ENCODE results near the gene UBE2O. TPM values are rescaled to one million over a fixed set of nuclear protein-coding genes. Genes with fewer than 3 reads are reported as not detected.
A peak's percentile ranks its signal among the peaks of the same experiment; 100 is the strongest.

The UBE2O gene
- total RNA-seq, 4 donors from 2014 or later: 20.5 to 75.1 (median 31.6) TPM

DNA sequence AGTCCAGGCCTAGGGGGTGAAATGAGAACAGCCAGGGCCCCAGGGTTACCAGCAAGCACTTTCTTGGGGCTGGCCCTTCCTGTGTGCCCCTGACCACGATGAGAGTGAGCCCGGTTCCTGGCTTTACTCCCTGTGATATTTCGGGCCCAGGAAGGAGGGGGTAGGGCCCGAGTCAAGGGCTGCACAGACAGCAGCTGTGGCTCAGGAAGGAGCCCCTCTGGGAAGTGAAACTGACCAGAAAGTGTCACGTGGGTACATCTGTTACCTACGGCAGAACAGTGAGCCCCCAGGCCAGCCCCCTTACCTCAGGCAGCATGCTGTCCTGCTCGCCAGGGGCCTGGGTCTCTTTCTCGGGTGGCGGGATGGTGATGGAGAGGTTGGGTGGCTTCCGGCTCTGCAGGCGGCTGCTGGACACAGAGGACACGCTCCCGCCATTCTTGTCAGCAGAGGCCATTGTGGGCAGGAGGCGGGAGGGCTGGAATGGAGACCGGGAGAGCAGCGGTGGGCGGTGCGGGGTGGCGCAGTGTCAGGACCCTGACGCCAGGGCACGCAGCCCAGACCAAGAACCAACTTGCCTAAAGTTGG lies 28.2 kb upstream of the UBE2O start:
- H3K36me3 ChIP-seq: peaks cover 0 to 13% (median 0%) of the 10 kb centered on the region in 3 donors
- TF ChIP-seq POLR2A (IDR thresholded peaks at IDR 0.05): no peak
- TF ChIP-seq, protein P1, sequence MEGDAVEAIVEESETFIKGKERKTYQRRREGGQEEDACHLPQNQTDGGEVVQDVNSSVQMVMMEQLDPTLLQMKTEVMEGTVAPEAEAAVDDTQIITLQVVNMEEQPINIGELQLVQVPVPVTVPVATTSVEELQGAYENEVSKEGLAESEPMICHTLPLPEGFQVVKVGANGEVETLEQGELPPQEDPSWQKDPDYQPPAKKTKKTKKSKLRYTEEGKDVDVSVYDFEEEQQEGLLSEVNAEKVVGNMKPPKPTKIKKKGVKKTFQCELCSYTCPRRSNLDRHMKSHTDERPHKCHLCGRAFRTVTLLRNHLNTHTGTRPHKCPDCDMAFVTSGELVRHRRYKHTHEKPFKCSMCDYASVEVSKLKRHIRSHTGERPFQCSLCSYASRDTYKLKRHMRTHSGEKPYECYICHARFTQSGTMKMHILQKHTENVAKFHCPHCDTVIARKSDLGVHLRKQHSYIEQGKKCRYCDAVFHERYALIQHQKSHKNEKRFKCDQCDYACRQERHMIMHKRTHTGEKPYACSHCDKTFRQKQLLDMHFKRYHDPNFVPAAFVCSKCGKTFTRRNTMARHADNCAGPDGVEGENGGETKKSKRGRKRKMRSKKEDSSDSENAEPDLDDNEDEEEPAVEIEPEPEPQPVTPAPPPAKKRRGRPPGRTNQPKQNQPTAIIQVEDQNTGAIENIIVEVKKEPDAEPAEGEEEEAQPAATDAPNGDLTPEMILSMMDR (IDR thresholded peaks at IDR 0.05): no peak
- H3K4me3 ChIP-seq: peak overlapping the region in 2 of 4 donors; percentile 16 to 36
- H3K27ac ChIP-seq: peak overlapping the region; percentile 2 to 91 (median 45)
- H3K4me1 ChIP-seq: peaks cover 0 to 19% (median 2%) of the 10 kb centered on the region in 4 donors
- H3K27me3 ChIP-seq: no peaks in the 10 kb centered on the region
- H3K9me3 ChIP-seq: no peaks in the 10 kb centered on the region
- peak in 2 of 3 donors; percentile 86 to 87 for DNase-seq

DNA sequence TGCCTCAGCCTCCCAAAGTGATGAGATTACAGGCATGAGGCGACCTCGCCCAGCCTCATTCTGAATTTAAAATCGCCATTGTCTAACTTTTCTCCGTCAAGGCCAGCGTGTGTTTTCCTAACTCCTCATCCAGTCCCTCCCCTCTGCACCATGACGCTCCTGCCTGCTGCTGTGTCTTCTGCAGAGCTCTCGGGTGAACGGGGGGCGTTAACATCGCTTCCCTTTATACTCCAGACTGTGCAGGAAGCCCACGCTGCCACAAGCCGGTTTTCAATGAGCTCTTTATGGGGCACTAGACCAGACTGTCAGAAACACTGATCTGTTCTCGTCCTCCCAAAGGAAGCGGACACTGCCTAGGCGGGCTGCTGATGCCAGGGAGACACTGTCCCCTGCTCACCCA lies 27.7 kb upstream of the UBE2O start:
- Histone ChIP-seq H3K27ac (peak overlapping the region; percentile 2 to 91 (median 45)), H3K4me1 (peaks cover 0 to 19% (median 2%) of the 10 kb centered on the region in 4 donors), H3K36me3 (peaks cover 0 to 13% (median 0%) of the 10 kb centered on the region in 3 donors), H3K27me3 (no peaks in the 10 kb centered on the region), H3K9me3 (no peaks in the 10 kb centered on the region), H3K4me3 (peak overlapping the region in 2 of 4 donors; percentile 16 to 36)
- peak in 2 of 3 donors; percentile 61 to 64 for DNase-seq
- no peak for TF ChIP-seq POLR2A (IDR thresholded peaks at IDR 0.05)
- TF ChIP-seq, protein P1 (IDR thresholded peaks at IDR 0.05): no peak

DNA sequence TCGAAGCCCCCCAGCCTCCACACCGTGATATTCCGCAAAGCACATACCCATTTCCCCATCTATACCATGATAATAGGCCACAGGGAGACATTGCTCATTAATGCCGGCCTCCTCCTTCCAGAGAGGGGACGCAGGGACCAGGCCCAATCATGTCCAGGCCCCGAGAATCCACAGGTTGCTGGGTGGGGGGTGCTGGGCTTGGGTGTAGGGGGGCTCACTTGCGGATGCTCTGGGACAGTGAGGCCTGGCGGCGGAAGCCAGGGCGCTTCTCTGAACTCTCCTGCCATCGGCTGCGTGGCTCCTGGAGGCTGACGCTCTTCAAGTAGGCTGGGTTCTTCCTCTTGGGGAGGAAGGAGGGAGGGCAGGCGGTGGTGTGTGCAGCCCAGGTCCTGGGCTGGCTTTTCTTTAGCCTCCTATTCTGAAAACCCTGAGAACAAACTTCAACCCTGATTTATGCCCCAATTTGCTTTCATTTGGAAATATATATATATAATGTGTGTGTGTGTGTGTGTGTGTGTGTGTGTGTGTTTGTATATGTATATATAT lies 26.6 kb upstream of the UBE2O start:
- H3K27ac ChIP-seq: peak overlapping the region in 1 of 4 donors; percentile 64
- DNase-seq: peak in 1 of 3 donors; percentile 50
- TF ChIP-seq, protein P1 (IDR thresholded peaks at IDR 0.05): no peak
- no peak for TF ChIP-seq POLR2A (IDR thresholded peaks at IDR 0.05)
- H3K9me3 ChIP-seq: no peaks in the 10 kb centered on the region
- peaks cover 0 to 15% (median 2%) of the 10 kb centered on the region in 4 donors for H3K4me1 ChIP-seq
- peaks cover 0 to 13% (median 0%) of the 10 kb centered on the region in 3 donors for H3K36me3 ChIP-seq
- H3K27me3 ChIP-seq: no peaks in the 10 kb centered on the region
- peak overlapping the region in 1 of 4 donors; percentile 9 for H3K4me3 ChIP-seq

DNA sequence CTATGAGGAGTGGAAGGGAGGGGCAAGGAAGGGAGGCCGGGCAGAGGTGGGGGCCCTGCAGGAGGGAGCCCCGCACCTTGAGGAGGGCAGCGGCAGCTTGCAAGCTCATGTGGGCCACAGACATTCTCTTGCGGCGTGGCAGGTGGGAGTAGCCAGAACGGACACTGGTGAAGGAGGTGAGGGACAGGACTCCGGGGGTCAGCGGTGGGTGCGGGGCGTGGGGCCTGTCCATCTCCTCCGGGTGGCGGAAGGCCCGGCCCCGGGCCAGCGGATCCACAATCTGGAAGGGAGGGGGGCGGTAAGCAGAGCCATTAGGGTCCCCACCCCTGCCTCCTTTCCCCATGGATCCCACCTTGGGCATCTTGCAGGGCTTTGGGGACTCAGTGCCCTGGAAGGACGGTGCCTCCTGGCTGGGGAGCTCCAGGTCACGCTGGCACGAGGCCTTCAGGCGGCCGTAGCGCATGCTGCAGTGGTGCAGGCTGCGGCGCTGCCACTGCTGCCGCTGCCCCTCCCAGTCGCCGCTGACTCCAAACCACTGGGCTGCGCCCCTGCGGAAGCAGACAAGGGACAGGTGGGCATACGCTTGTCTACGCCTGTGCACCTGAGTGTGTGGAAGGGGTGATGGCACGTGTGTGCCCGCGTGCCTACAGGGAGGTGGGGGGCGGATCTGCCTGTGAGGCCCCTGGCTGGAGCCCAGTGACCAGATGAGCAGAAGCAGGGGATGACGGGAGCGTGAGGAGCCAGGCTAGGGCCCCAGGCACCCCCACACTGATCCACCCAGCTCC lies 26.0 kb upstream of the UBE2O start:
- Histone ChIP-seq H3K4me3 (no peak overlapping the region), H3K36me3 (peaks cover 0 to 13% (median 0%) of the 10 kb centered on the region in 3 donors), H3K4me1 (peaks cover 0 to 11% (median 2%) of the 10 kb centered on the region in 4 donors), H3K9me3 (no peaks in the 10 kb centered on the region), H3K27ac (peak overlapping the region in 1 of 4 donors; percentile 64), H3K27me3 (no peaks in the 10 kb centered on the region)
- TF ChIP-seq POLR2A (IDR thresholded peaks at IDR 0.05): no peak
- TF ChIP-seq, protein P1 (IDR thresholded peaks at IDR 0.05): no peak
- no peak for DNase-seq

DNA sequence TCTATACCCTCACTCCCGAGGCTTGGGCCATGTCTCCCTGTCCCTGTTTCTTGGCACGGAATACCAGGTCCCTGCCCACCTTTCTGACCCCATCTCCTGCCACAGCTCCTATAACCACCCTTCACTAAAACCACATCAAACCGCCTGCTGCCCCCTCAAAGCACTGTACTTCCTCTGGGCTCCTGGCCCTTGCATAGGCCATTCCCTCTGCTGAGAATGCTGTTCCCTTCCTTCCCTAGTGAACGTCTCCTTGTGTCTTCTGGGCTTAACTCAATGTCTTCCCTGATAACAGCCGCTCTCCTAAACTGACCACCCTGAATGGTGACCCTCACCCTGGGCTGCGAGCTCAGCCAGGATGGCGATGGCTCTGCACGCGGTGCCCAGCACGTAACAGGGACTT lies 25.1 kb upstream of the UBE2O start:
- no peak overlapping the region for H3K27ac ChIP-seq
- no peaks in the 10 kb centered on the region for H3K27me3 ChIP-seq
- H3K9me3 ChIP-seq: no peaks in the 10 kb centered on the region
- H3K4me3 ChIP-seq: no peak overlapping the region
- TF ChIP-seq, protein P1 (IDR thresholded peaks at IDR 0.05): no peak
- no peak for TF ChIP-seq POLR2A (IDR thresholded peaks at IDR 0.05)
- H3K36me3 ChIP-seq: peaks cover 0 to 13% (median 0%) of the 10 kb centered on the region in 3 donors
- no peak for DNase-seq
- H3K4me1 ChIP-seq: peaks cover 0 to 11% (median 2%) of the 10 kb centered on the region in 4 donors

All from Peyer's patch (tissue), 4 donors.